HepG2 (cell line): Measurements from ENCODE around the gene SNRNP200. TPM values are rescaled to one million over a fixed set of nuclear protein-coding genes. Genes with fewer than 3 reads are reported as not detected.

ENCODE experiments used
- ATAC-seq: fragments of 200-7000 bp; cut with Tn5 transposase; 3 replicates; pipeline ENCODE4 v1.9.1; 2020; ENCODE audit warnings: mild to moderate bottlenecking, moderate library complexity
- BruUV-seq: library from RNA; stranded (reverse); fragments of 400-500 nt; replicated peaks from 2 replicates; lab custom pipeline; 2021; lab: Mats Ljungman, UMichigan
- CTCF ChIA-PET: fragments of 300-600 bp; formaldehyde crosslinking; extraction: SDS; loops from one replicate; lab custom pipeline; 2021; ENCODE audit warnings: low total read pairs, inconsistent platforms, low intra/inter-chr PET ratio; lab: Yijun Ruan, JAX
- POLR2A ChIA-PET: fragments of 350-600 bp; sonication (Branson Sonifier 250); formaldehyde crosslinking; loops from one replicate; lab custom pipeline; 2020; ENCODE audit warnings: antibody characterized with exemption, inconsistent platforms; lab: Yijun Ruan, JAX
- DNase-seq: peaks from one replicate; pipeline ENCODE4 v3.0.0-alpha.2; 2015; ENCODE audit warnings: low spot score
- FAIRE-seq: peaks from 3 replicates; lab custom pipeline; 2011; peaks lifted over from hg19 to GRCh38; lab: Jason Lieb, UNC
- H2AFZ ChIP-seq: one replicate; pipeline ENCODE4 v1.6.1; 2011; ENCODE audit warnings: low read length, inconsistent platforms
- H3K27ac ChIP-seq: fragments of 300-600 bp; 3 replicates; pipeline ENCODE4 v1.8.0; 2011; ENCODE audit warnings: mixed run types, mild to moderate bottlenecking, mixed read lengths, low read length, inconsistent platforms; ENCODE audit not compliant: insufficient read depth; ENCODE audit errors: extremely low read length
- H3K27me3 ChIP-seq, 2 experiments: fragments of 200-600 bp in 1 of 2; 2 replicates in 1 of 2; 3 replicates in 1 of 2; pipeline versions ENCODE4 v1.6.0 to v1.8.0; 2011; ENCODE audit warnings: low read length in 2 of 2, mild to moderate bottlenecking in 2 of 2, moderate library complexity in 2 of 2, inconsistent platforms in 1 of 2; ENCODE audit not compliant: insufficient read depth in 2 of 2, control insufficient read depth in 1 of 2
- H3K36me3 ChIP-seq, 2 experiments: fragments of 200-600 bp in 1 of 2; replicated peaks in 1 of 2; 2 replicates in 1 of 2; 3 replicates in 1 of 2; pipeline versions ENCODE4 v1.5.1 to v1.8.0; 2011; ENCODE audit warnings: low read length in 2 of 2, inconsistent platforms in 1 of 2; ENCODE audit not compliant: insufficient read depth in 2 of 2, control insufficient read depth in 1 of 2
- H3K4me1 ChIP-seq: 2 replicates; pipeline ENCODE4 v1.5.1; 2012; ENCODE audit warnings: low read length, inconsistent platforms; ENCODE audit not compliant: insufficient read depth
- H3K4me2 ChIP-seq: 2 replicates; pipeline ENCODE4 v1.6.0; 2011; ENCODE audit warnings: low read depth, low read length, inconsistent platforms
- H3K4me3 ChIP-seq, 3 experiments: fragments of 200-600 bp in 1 of 3; sonication (generic), shearing (Covaris generic) in 1 of 3; replicated peaks in 1 of 3; 2 replicates each; pipeline ENCODE4 v1.5.1; 2011 to 2016; ENCODE audit warnings: low read length in 3 of 3, inconsistent platforms in 2 of 3, low read depth in 2 of 3, mild to moderate bottlenecking in 2 of 3, control low read depth in 1 of 3, mixed read lengths in 1 of 3; ENCODE audit not compliant: insufficient read depth in 1 of 3
- H3K79me2 ChIP-seq: one replicate; pipeline ENCODE4 v1.6.1; 2011; ENCODE audit warnings: low read length, inconsistent platforms; ENCODE audit not compliant: insufficient read depth
- H3K9ac ChIP-seq: 2 replicates; pipeline ENCODE4 v1.6.0; 2011; ENCODE audit warnings: mild to moderate bottlenecking, low read depth, low read length, inconsistent platforms; ENCODE audit not compliant: insufficient read depth
- H3K9me3 ChIP-seq: 2 replicates; pipeline ENCODE4 v1.5.1; 2012; ENCODE audit warnings: mild to moderate bottlenecking, low read length
- H4K20me1 ChIP-seq: 2 replicates; pipeline ENCODE4 v1.6.0; 2011; ENCODE audit warnings: inconsistent platforms, mild to moderate bottlenecking, low read length, moderate library complexity; ENCODE audit not compliant: insufficient read depth
- BORCS8-MEF2B ChIP-seq: sonication (generic); formaldehyde crosslinking; IDR thresholded peaks from 2 replicates; pipeline ENCODE4 v1.8.0; 2022; ENCODE audit warnings: mild to moderate bottlenecking, missing genetic modification reagents
- DPF2 ChIP-seq: sonication (generic); formaldehyde crosslinking; IDR thresholded peaks from 2 replicates; pipeline ENCODE4 v1.4.0; 2020; ENCODE audit warnings: mild to moderate bottlenecking, low read depth, missing genetic modification reagents, borderline replicate concordance
- HDAC1 ChIP-seq: sonication (generic); formaldehyde crosslinking; IDR thresholded peaks from 2 replicates; pipeline ENCODE4 v1.5.1; 2020; ENCODE audit warnings: mild to moderate bottlenecking, missing genetic modification reagents
- HMGA1 ChIP-seq: sonication (generic); formaldehyde crosslinking; conservative IDR thresholded peaks from 2 replicates; pipeline ENCODE4 v1.4.0; 2020; ENCODE audit warnings: missing genetic modification reagents
- HNF1B ChIP-seq: sonication (generic); formaldehyde crosslinking; IDR thresholded peaks from 2 replicates; pipeline ENCODE4 v1.5.1; 2020; ENCODE audit warnings: mild to moderate bottlenecking, moderate library complexity, missing genetic modification reagents
- MLXIP ChIP-seq: sonication (generic); formaldehyde crosslinking; IDR thresholded peaks from 2 replicates; pipeline ENCODE4 v1.9.0; 2021; ENCODE audit warnings: missing genetic modification reagents, borderline replicate concordance
- NR2C2 ChIP-seq: sonication (generic); formaldehyde crosslinking; IDR thresholded peaks from 2 replicates; pipeline ENCODE4 v1.4.0; 2020; ENCODE audit warnings: missing genetic modification reagents, mild to moderate bottlenecking, moderate library complexity, borderline replicate concordance
- NR2F2 ChIP-seq: IDR thresholded peaks from 2 replicates; pipeline ENCODE4 v1.6.1; 2012; ENCODE audit warnings: low read depth, inconsistent platforms, borderline replicate concordance
- RAD21 ChIP-seq: fragments of 450-650 bp; formaldehyde crosslinking; IDR thresholded peaks from 2 replicates; pipeline ENCODE4 v1.5.0; 2020; ENCODE audit warnings: mild to moderate bottlenecking
- SSRP1 ChIP-seq: IDR thresholded peaks from 2 replicates; pipeline ENCODE4 v1.6.1; 2016; ENCODE audit warnings: control low read depth
- TEAD3 ChIP-seq: optimal IDR thresholded peaks from 2 replicates; pipeline ENCODE3; 2016; ENCODE audit warnings: borderline replicate concordance
- TEF ChIP-seq: sonication (generic); formaldehyde crosslinking; IDR thresholded peaks from 2 replicates; pipeline ENCODE4 v1.5.0; 2020; ENCODE audit warnings: missing genetic modification reagents
- THAP11 ChIP-seq: IDR thresholded peaks from 2 replicates; pipeline ENCODE4 v1.6.1; 2016; ENCODE audit warnings: missing biosample characterization, missing genetic modification reagents
- ZNF234 ChIP-seq: sonication (generic); formaldehyde crosslinking; conservative IDR thresholded peaks from 2 replicates; pipeline ENCODE4 v1.5.1; 2020; ENCODE audit warnings: mild to moderate bottlenecking, missing genetic modification reagents
- ZNF761 ChIP-seq: sonication (generic); formaldehyde crosslinking; conservative IDR thresholded peaks from 2 replicates; pipeline ENCODE4 v1.4.0; 2020; ENCODE audit warnings: mild to moderate bottlenecking, missing genetic modification reagents
- ZSCAN29 ChIP-seq: sonication (generic); formaldehyde crosslinking; conservative IDR thresholded peaks from 2 replicates; pipeline ENCODE4 v1.4.0; 2020; ENCODE audit warnings: mild to moderate bottlenecking, missing genetic modification reagents
- WGBS: methylation state at CpG from one replicate; pipeline ENCODE4 v1.1.6; 2017; ENCODE audit warnings: low lambda C conversion rate; 5-methylcytosine and 5-hydroxymethylcytosine counted together
- in situ Hi-C: cut with HindIII; loops from 2 replicates; pipeline ENCODE4 v1.10.0; 2017; ENCODE audit warnings: low pct_unique_long_range_greater_than_20kb; ENCODE audit not compliant: extremely low pct_ligation_motif_present
- intact Hi-C: fragments of 100-400 bp; cut with micrococcal nuclease; formaldehyde crosslinking; loops from one replicate; pipeline ENCODE4 v1.10.0; 2022; ENCODE audit not compliant: unreplicated experiment
- polyA plus RNA-seq, 8 experiments: library from polyadenylated mRNA; depleted of rRNA in 3 of 8; stranded (reverse) in 7 of 8; unstranded in 1 of 8; fragments of >200 nt; fragmentation: Illumina TruSeq in 4 of 8; extraction: Trizol in 4 of 8; gene quantifications; 2 replicates each; pipeline versions ENCODE4 v1.2.1 to v1.2.3, GENCODE V29; 2011 to 2016; ENCODE audit warnings: low read depth in 4 of 8, missing spikeins in 1 of 8, mixed read lengths in 1 of 8; ENCODE audit not compliant: insufficient read depth in 1 of 8
- total RNA-seq, 5 experiments: library from RNA; depleted of rRNA; stranded (reverse); fragments of >200 nt; fragmentation: Illumina TruSeq; extraction: Trizol; gene quantifications; 2 replicates each; pipeline ENCODE4 v1.2.3, GENCODE V29; 2016; ENCODE audit warnings: low read depth in 1 of 5

The SNRNP200 gene
- total and polyA plus RNA-seq, 2 of the 13 experiments (the other 11 are each of a cell fraction or from before 2014, with no cell fraction given): 99.0 to 232 TPM

- no peaks in the 10 kb centered on the region for H4K20me1 ChIP-seq
- H3K79me2 ChIP-seq: peaks cover 13% of the 10 kb centered on the region
- no TSS peak for BruUV-seq
- H3K27ac ChIP-seq: peak overlapping the region; percentile 50
- peaks cover 25 to 43% of the 10 kb centered on the region in 2 experiments for H3K36me3 ChIP-seq
- no peaks in the 10 kb centered on the region for H3K9me3 ChIP-seq
- CTCF ChIA-PET: interaction anchor here (2.4 to 3.2 kb wide), 2 partner anchors 12 to 14 kb away, joined by 16 to 19 read pairs; partner anchors contain the start of genes CIAO1 and TMEM127
- 18% methylated on average over 4 of the region's 7 CpGs for WGBS
- H3K4me3 ChIP-seq: no peak overlapping the region
- H3K4me2 ChIP-seq: no peak overlapping the region
- ATAC-seq: peak; percentile 88
- no peaks in the 10 kb centered on the region for H3K27me3 ChIP-seq
- H2AFZ ChIP-seq: no peak overlapping the region
- in situ Hi-C loops (no loop called here), intact Hi-C loops (loop anchor here (1.0 to 5.0 kb wide), 2 partner anchors 12 to 254 kb away; partner anchors contain the start of genes NEURL3 and TMEM127)
- POLR2A ChIA-PET: interaction anchor here (0.6 to 6.5 kb wide), 5 partner anchors 8 to 44 kb away, joined by 3 to 63 read pairs (median 9); partner anchors contain the start of genes CIAO1, STARD7 and TMEM127
- peak overlapping the region; percentile 29 for H3K9ac ChIP-seq
- H3K4me1 ChIP-seq: peaks cover 31% of the 10 kb centered on the region
- DNase-seq: peak; percentile 43
- peak; percentile 49 for FAIRE-seq
- no peak for TF ChIP-seq HMGA1 (CRISPR knock-in tag)
- no peak for TF ChIP-seq SSRP1
- no peak for TF ChIP-seq TEF (CRISPR knock-in tag)
- TF ChIP-seq BORCS8-MEF2B (CRISPR knock-in tag): 0 out of 2 replicates have a peak, but pooled peaks have one; percentile 27
- no peak for TF ChIP-seq NR2F2
- no peak for TF ChIP-seq ZNF761
- no peak for TF ChIP-seq MLXIP (CRISPR knock-in tag)
- no peak for TF ChIP-seq ZSCAN29 (CRISPR knock-in tag)
- TF ChIP-seq HNF1B (CRISPR knock-in tag): no peak
- peak; percentile 49; the same call in 1 of the 2 replicates for TF ChIP-seq NR2C2 (CRISPR knock-in tag)
- no peak for TF ChIP-seq TEAD3 (CRISPR knock-in tag)
- TF ChIP-seq DPF2 (CRISPR knock-in tag): no peak
- peak; percentile 60 for TF ChIP-seq THAP11 (CRISPR knock-in tag)
- TF ChIP-seq ZNF234: no peak
- TF ChIP-seq RAD21: peak; percentile 75
- 0 out of 2 replicates have a peak, but pooled peaks have one; percentile 26 for TF ChIP-seq HDAC1 (CRISPR knock-in tag)
Measured at GRCh38 chr2:96253006-96253405, 52.3 kb downstream of the SNRNP200 start.
